HL-60 (cell line): ENCODE data around the gene IGLL5.

Experiments
- POLR2AphosphoS5 ChIP-seq: IDR thresholded peaks from 2 replicates; pipeline ENCODE4 v1.6.1; 2012; ENCODE audit warnings: low read depth
- SPI1 ChIP-seq: IDR thresholded peaks from 2 replicates; pipeline ENCODE4 v1.6.1; 2012; ENCODE audit warnings: low read depth, mild to moderate bottlenecking, borderline replicate concordance
- TF ChIP-seq, protein P1 (sequence below): IDR thresholded peaks from one replicate; pipeline ENCODE4 v1.5.1; 2011; ENCODE audit warnings: low read length, control low read depth, inconsistent platforms; ENCODE audit not compliant: insufficient read depth
- TF ChIP-seq, protein P2 (sequence below): IDR thresholded peaks from 2 replicates; pipeline ENCODE4 v1.6.1; 2012; ENCODE audit warnings: low read depth; ENCODE audit not compliant: insufficient replicate concordance

DNA sequence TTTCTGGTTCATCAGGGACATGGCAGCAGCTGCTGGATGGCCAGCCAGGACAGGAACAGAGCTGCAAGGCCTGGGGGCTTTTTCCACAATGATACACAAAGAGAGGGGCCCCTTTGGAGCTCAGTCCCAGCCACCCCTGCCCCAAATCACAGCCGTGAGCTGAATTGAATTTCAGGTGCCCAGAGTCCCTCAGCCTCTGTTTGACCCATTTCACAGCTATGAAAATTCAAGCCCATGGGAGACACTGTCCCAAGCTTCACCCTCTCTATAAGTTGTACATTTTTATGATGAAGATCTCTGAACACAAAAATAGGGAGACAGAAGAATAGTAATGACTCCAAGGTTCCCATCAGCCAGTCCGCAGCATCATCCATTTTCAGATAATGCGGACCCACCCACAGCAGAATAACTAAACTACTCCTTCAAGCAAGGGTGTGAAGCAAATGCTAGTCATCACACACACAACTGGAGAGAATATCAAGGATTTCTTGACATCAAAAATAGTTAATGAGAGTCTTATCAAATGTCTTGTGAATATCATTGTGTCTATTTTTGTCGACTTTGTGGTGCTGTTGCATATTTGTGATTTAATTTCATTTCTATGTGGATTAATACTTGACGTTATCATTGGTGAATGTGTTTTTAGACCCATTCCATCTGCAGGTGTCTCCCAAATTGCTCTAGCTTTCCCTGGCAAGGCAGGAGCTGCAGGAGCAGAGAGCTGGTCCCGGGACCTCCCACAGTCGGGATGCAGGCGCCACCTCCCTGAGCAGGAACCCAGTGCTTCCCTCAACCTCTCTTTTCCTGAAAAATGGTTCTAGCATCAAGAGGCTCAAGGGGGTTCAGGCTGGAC, 24.7 kb downstream of the IGLL5 start:
- TF ChIP-seq, protein P1, sequence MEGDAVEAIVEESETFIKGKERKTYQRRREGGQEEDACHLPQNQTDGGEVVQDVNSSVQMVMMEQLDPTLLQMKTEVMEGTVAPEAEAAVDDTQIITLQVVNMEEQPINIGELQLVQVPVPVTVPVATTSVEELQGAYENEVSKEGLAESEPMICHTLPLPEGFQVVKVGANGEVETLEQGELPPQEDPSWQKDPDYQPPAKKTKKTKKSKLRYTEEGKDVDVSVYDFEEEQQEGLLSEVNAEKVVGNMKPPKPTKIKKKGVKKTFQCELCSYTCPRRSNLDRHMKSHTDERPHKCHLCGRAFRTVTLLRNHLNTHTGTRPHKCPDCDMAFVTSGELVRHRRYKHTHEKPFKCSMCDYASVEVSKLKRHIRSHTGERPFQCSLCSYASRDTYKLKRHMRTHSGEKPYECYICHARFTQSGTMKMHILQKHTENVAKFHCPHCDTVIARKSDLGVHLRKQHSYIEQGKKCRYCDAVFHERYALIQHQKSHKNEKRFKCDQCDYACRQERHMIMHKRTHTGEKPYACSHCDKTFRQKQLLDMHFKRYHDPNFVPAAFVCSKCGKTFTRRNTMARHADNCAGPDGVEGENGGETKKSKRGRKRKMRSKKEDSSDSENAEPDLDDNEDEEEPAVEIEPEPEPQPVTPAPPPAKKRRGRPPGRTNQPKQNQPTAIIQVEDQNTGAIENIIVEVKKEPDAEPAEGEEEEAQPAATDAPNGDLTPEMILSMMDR, result no peak
- TF ChIP-seq POLR2AphosphoS5 (no peak), SPI1 (no peak)
- TF ChIP-seq, protein P2, sequence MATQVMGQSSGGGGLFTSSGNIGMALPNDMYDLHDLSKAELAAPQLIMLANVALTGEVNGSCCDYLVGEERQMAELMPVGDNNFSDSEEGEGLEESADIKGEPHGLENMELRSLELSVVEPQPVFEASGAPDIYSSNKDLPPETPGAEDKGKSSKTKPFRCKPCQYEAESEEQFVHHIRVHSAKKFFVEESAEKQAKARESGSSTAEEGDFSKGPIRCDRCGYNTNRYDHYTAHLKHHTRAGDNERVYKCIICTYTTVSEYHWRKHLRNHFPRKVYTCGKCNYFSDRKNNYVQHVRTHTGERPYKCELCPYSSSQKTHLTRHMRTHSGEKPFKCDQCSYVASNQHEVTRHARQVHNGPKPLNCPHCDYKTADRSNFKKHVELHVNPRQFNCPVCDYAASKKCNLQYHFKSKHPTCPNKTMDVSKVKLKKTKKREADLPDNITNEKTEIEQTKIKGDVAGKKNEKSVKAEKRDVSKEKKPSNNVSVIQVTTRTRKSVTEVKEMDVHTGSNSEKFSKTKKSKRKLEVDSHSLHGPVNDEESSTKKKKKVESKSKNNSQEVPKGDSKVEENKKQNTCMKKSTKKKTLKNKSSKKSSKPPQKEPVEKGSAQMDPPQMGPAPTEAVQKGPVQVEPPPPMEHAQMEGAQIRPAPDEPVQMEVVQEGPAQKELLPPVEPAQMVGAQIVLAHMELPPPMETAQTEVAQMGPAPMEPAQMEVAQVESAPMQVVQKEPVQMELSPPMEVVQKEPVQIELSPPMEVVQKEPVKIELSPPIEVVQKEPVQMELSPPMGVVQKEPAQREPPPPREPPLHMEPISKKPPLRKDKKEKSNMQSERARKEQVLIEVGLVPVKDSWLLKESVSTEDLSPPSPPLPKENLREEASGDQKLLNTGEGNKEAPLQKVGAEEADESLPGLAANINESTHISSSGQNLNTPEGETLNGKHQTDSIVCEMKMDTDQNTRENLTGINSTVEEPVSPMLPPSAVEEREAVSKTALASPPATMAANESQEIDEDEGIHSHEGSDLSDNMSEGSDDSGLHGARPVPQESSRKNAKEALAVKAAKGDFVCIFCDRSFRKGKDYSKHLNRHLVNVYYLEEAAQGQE, result no peak
